Breast epithelium (tissue), 4 donors: ENCODE data around the gene ENOX1. TPM values are rescaled to one million over a fixed set of nuclear protein-coding genes. Genes with fewer than 3 reads are reported as not detected.

Experiments used
- DNase-seq, 2 donors: peaks; one replicate each; pipeline ENCODE4 v3.0.0-alpha.2; 2019; ENCODE audit warnings: low spot score in 2 of 2
- H3K27ac ChIP-seq, 2 donors: fragments of 200-600 bp; sonication (generic) in 1 of 2; one replicate each; pipeline ENCODE4 v1.5.1; 2016 to 2019; ENCODE audit warnings: mild to moderate bottlenecking in 1 of 2
- H3K27me3 ChIP-seq, 2 donors: fragments of 200-600 bp; sonication (generic) in 1 of 2; one replicate each; pipeline versions ENCODE4 v1.5.1 to v1.6.0; 2017 to 2019; ENCODE audit warnings: control low read depth in 1 of 2, mild to moderate bottlenecking in 1 of 2
- H3K36me3 ChIP-seq: fragments of 200-600 bp; one replicate; pipeline ENCODE4 v1.5.1; 2019
- H3K4me1 ChIP-seq, 2 donors: fragments of 200-600 bp; sonication (generic); one replicate each; pipeline ENCODE4 v1.5.1; 2016 to 2019; ENCODE audit warnings: control low read depth in 1 of 2
- H3K4me3 ChIP-seq, 3 donors: fragments of 200-600 bp; sonication (generic); 1 replicate in 2 of 3; 2 replicates in 1 of 3; pipeline ENCODE4 v1.5.1; 2016 to 2019; ENCODE audit warnings: mild to moderate bottlenecking in 3 of 3, moderate library complexity in 2 of 3
- H3K9me3 ChIP-seq, 2 donors: fragments of 200-600 bp; sonication (generic) in 1 of 2; one replicate each; pipeline ENCODE4 v1.5.1; 2016 to 2019; ENCODE audit warnings: control low read depth in 1 of 2
- POLR2A ChIP-seq: fragments of 450-650 bp; IDR thresholded peaks from one replicate; pipeline ENCODE4 v1.6.1; 2016; ENCODE audit warnings: antibody characterized with exemption, mild to moderate bottlenecking, moderate library complexity
- POLR2AphosphoS5 ChIP-seq, 3 donors: sonication (generic); formaldehyde crosslinking; IDR thresholded peaks; one replicate each; pipeline ENCODE4 v1.6.1; 2017; ENCODE audit warnings: antibody characterized with exemption in 3 of 3
- intact Hi-C: fragments of 100-400 bp; cut with DNase I; formaldehyde crosslinking; loops from one replicate; pipeline ENCODE4 v1.15.1; 2023; ENCODE audit warnings: low total_unique reads
- total RNA-seq, 3 donors: library from RNA; depleted of rRNA; stranded (reverse); fragments of >200 nt; gene quantifications; one replicate each; pipeline ENCODE4 v1.1.0, GENCODE V29; 2016
- TF ChIP-seq, protein P1 (sequence below), 3 donors: fragments of 450-650 bp; IDR thresholded peaks; one replicate each; pipeline ENCODE4 v1.5.1; 2016 to 2017; ENCODE audit warnings: antibody characterized with exemption in 3 of 3, mild to moderate bottlenecking in 3 of 3, moderate library complexity in 3 of 3

ENOX1 gene
- total RNA-seq, 3 donors from 2014 or later = 1.9 to 2.3 (median 2.0) TPM

DNA sequence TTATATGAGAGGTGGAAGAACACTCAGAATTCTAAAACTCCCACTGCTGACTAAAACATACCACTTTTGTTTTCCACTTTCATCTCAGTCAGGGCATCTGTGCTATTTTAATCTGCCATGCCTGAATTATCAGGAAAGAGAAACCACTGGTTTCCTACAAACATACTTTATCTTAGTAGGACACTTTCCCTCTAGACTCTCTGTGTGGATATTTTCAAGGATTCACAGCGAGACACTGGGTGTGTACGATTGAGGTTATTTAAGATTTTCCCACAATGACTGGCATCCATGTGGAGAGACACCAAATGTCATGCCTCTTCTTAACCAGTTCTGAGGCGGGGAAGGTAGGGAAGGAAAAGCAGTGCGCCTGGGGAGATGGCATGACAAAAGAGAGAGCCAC is 212.2 kb downstream of the ENOX1 start:
- TF ChIP-seq, protein P1, sequence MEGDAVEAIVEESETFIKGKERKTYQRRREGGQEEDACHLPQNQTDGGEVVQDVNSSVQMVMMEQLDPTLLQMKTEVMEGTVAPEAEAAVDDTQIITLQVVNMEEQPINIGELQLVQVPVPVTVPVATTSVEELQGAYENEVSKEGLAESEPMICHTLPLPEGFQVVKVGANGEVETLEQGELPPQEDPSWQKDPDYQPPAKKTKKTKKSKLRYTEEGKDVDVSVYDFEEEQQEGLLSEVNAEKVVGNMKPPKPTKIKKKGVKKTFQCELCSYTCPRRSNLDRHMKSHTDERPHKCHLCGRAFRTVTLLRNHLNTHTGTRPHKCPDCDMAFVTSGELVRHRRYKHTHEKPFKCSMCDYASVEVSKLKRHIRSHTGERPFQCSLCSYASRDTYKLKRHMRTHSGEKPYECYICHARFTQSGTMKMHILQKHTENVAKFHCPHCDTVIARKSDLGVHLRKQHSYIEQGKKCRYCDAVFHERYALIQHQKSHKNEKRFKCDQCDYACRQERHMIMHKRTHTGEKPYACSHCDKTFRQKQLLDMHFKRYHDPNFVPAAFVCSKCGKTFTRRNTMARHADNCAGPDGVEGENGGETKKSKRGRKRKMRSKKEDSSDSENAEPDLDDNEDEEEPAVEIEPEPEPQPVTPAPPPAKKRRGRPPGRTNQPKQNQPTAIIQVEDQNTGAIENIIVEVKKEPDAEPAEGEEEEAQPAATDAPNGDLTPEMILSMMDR (IDR thresholded peaks at IDR 0.05) = no peak
- no peak for TF ChIP-seq POLR2AphosphoS5 (IDR thresholded peaks at IDR 0.05)
- no peak for TF ChIP-seq POLR2A
- intact Hi-C loops = loop anchor here (5.0 kb wide), 1 partner anchor 137 kb away; no protein-coding TSS in a partner anchor
- no peaks in the 10 kb centered on the region for H3K4me1 ChIP-seq

DNA sequence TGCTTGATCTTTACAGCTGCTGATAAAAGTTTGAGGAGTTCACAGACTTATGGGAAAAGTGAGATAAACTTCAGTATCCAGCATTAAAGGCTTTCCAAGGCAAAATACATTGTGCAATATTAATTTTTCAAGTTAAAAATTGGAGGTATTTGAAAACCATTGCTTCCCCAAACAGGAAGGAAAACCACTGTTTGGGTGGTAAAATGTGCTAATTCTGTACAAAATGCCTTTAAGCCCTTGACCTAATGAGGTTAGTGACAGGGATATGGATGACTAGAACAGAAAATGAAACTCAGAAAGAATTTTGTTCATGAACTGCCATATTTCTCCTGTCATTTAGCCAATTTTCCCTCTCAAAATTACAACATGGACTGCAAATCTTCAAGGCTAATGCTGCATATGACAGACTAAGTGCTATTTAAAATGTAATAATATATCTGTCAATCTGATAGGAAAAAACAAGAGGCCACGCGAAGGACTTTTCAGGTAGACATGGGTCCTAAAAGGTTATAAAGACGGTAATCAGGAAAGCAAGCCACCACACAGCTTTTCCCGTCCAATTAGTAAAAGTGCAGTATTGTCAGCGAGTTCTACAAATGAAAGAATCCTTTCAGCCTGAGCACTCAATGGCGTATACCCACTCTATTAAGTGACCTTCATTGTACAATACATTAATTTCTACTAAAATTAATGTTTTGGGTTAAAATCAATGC is 212.8 kb downstream of the ENOX1 start:
- TF ChIP-seq POLR2A (no peak), POLR2AphosphoS5 (IDR thresholded peaks at IDR 0.05) (no peak)
- TF ChIP-seq, protein P1 (IDR thresholded peaks at IDR 0.05) = no peak
- no peaks in the 10 kb centered on the region for H3K36me3 ChIP-seq
- no peak overlapping the region for H3K27ac ChIP-seq
- H3K9me3 ChIP-seq = no peaks in the 10 kb centered on the region
- intact Hi-C loops = no loop called here
- H3K4me3 ChIP-seq = no peak overlapping the region
- no peaks in the 10 kb centered on the region for H3K27me3 ChIP-seq
- no peaks in the 10 kb centered on the region for H3K4me1 ChIP-seq
- no peak for DNase-seq

More for the DNA sequence above, 212.2 kb downstream of the ENOX1 start:
- Histone ChIP-seq H3K4me3 (no peak overlapping the region), H3K9me3 (no peaks in the 10 kb centered on the region), H3K36me3 (no peaks in the 10 kb centered on the region), H3K27ac (no peak overlapping the region), H3K27me3 (no peaks in the 10 kb centered on the region)
- no peak for DNase-seq

DNA sequence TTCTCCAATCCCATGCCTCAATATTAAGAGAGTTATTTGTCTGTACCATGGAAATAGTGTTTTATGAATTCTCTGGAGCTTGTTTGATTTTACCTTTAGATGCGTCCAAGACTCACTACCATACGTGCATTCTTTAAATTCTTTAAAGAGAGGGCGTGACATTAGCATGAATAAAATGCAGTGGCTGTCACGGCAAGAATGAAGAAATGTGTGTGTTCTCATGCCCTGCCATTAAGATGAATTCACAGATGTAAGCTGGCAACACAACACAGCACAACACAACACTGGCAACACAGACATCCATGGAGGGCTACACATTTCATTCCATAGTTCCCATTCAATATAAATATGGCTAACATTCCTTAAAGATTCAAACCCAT is 213.4 kb downstream of the ENOX1 start:
- no peak overlapping the region for H3K4me3 ChIP-seq
- H3K27me3 ChIP-seq = no peaks in the 10 kb centered on the region
- no peak overlapping the region for H3K27ac ChIP-seq
- H3K36me3 ChIP-seq = no peaks in the 10 kb centered on the region
- intact Hi-C loops = no loop called here
- H3K9me3 ChIP-seq = no peaks in the 10 kb centered on the region
- no peak for TF ChIP-seq POLR2A
- TF ChIP-seq, protein P1 (IDR thresholded peaks at IDR 0.05) = no peak
- no peak for TF ChIP-seq POLR2AphosphoS5 (IDR thresholded peaks at IDR 0.05)
- H3K4me1 ChIP-seq = no peaks in the 10 kb centered on the region
- no peak for DNase-seq

DNA sequence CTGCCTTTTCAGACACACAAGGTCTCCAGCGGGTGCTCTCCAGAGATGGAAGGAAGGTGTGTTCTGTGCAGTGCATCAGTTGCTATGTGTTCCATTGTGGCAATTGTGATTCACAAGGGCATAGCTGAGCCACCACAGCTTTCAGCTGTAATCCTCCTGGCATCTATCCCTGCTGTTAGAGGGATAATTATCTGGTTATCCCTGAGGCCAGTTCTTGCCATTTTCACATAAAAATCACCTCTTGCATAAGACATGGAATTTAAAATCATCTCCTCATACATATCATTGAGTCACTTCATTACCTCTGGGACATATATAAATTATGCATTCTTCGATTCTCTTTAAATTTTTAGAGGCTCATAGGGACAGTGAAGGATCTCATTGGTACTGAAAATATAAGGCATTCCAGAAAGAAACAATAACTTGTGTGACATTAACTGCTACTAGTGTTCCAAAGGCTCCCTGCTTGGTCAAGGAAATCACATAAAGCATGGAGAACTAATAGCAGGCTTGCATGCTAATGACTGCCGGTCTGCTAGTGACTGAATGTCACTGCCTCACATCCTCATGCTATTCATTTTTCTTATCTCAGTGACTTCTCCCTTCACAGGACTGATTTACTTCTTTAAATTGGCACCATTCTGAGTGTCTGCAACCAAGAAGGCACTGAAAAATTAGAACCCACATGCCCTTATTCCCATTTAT is 214.0 kb downstream of the ENOX1 start:
- no peaks in the 10 kb centered on the region for H3K4me1 ChIP-seq
- no peaks in the 10 kb centered on the region for H3K9me3 ChIP-seq
- H3K27me3 ChIP-seq = no peaks in the 10 kb centered on the region
- TF ChIP-seq POLR2AphosphoS5 (IDR thresholded peaks at IDR 0.05) = no peak
- no peak overlapping the region for H3K27ac ChIP-seq
- DNase-seq = no peak
- H3K36me3 ChIP-seq = no peaks in the 10 kb centered on the region
- intact Hi-C loops = no loop called here
- no peak overlapping the region for H3K4me3 ChIP-seq

GRCh38 chr13:43569658-43570057 is 217.1 kb downstream of the ENOX1 start:
- no peaks in the 10 kb centered on the region for H3K4me1 ChIP-seq
- H3K27ac ChIP-seq = no peak overlapping the region
- no peaks in the 10 kb centered on the region for H3K27me3 ChIP-seq
- H3K9me3 ChIP-seq = no peaks in the 10 kb centered on the region
- no peaks in the 10 kb centered on the region for H3K36me3 ChIP-seq
- no peak overlapping the region for H3K4me3 ChIP-seq
- DNase-seq = no peak
- TF ChIP-seq, protein P1 (IDR thresholded peaks at IDR 0.05) = no peak
- TF ChIP-seq POLR2A = no peak
- TF ChIP-seq POLR2AphosphoS5 (IDR thresholded peaks at IDR 0.05) = no peak
- intact Hi-C loops = no loop called here
